Karpas-422 (cell line): Measurements from ENCODE around the gene SLCO4A1. TPM values are rescaled to one million over a fixed set of nuclear protein-coding genes. Genes with fewer than 3 reads are reported as not detected.

Source experiments
- DNase-seq: peaks from one replicate; pipeline ENCODE4 v3.0.0-alpha.2; 2015
- H2AFZ ChIP-seq: fragments of 200-600 bp; sonication (generic); 2 replicates; pipeline ENCODE4 v1.6.1; 2014; ENCODE audit warnings: antibody characterized with exemption, low read length, mixed read lengths
- H3K27ac ChIP-seq: fragments of 200-600 bp; sonication (generic); 2 replicates; pipeline ENCODE4 v1.5.1; 2014; ENCODE audit warnings: mild to moderate bottlenecking, low read length, moderate library complexity
- H3K27me3 ChIP-seq: fragments of 200-600 bp; sonication (generic); 2 replicates; pipeline ENCODE4 v1.6.1; 2014; ENCODE audit warnings: low read length, mixed read lengths
- H3K36me3 ChIP-seq: fragments of 200-600 bp; sonication (generic); 2 replicates; pipeline ENCODE4 v1.6.1; 2014; ENCODE audit warnings: low read length, mixed read lengths; ENCODE audit not compliant: insufficient read depth
- H3K4me1 ChIP-seq: fragments of 200-600 bp; sonication (generic); 2 replicates; pipeline ENCODE4 v1.6.1; 2014; ENCODE audit warnings: mild to moderate bottlenecking, low read length, mixed read lengths
- H3K4me2 ChIP-seq: fragments of 200-600 bp; sonication (generic); 2 replicates; pipeline ENCODE4 v1.6.1; 2014; ENCODE audit warnings: low read length, low read depth, mild to moderate bottlenecking; ENCODE audit not compliant: poor library complexity, severe bottlenecking
- H3K4me3 ChIP-seq: fragments of 200-600 bp; sonication (generic); 2 replicates; pipeline ENCODE4 v1.5.1; 2014; ENCODE audit warnings: mild to moderate bottlenecking, antibody characterized with exemption, low read length, mixed read lengths
- H3K79me2 ChIP-seq: fragments of 200-600 bp; sonication (generic); 2 replicates; pipeline ENCODE4 v1.6.1; 2014; ENCODE audit warnings: mild to moderate bottlenecking, low read length, mixed read lengths
- H3K9ac ChIP-seq: fragments of 200-600 bp; sonication (generic); 2 replicates; pipeline ENCODE4 v1.6.0; 2014; ENCODE audit warnings: low read length
- H3K9me2 ChIP-seq: fragments of 200-600 bp; sonication (generic), shearing (Covaris generic); replicated peaks from 2 replicates; pipeline ENCODE4 v1.6.0; 2014; ENCODE audit warnings: mild to moderate bottlenecking, low read length, moderate library complexity; ENCODE audit not compliant: insufficient read depth
- H3K9me3 ChIP-seq: fragments of 300-700, 200-600 bp; sonication (generic); 2 replicates; pipeline ENCODE4 v1.6.1; 2014; ENCODE audit warnings: low read length, mixed read lengths
- H4K20me1 ChIP-seq: fragments of 200-600 bp; sonication (generic); 2 replicates; pipeline ENCODE4 v1.6.1; 2014; ENCODE audit warnings: mild to moderate bottlenecking, antibody characterized with exemption, low read length, low read depth; ENCODE audit not compliant: insufficient read depth
- total RNA-seq: library from RNA; depleted of rRNA; stranded (reverse); fragments of >200 nt; shearing (Covaris generic); gene quantifications from 2 replicates; pipeline ENCODE4 v1.2.3, GENCODE V29; 2014; ENCODE audit warnings: low replicate concordance

Gene SLCO4A1
- total RNA-seq, 1 experiment from 2014 or later, result not detected

GRCh38 chr20:62653951-62654685 is 11.8 kb downstream of the SLCO4A1 start:
- Histone ChIP-seq H3K9ac (no peak overlapping the region), H2AFZ (no peak overlapping the region), H3K79me2 (no peaks in the 10 kb centered on the region), H4K20me1 (no peaks in the 10 kb centered on the region), H3K9me3 (no peaks in the 10 kb centered on the region), H3K4me3 (no peak overlapping the region), H3K4me1 (peaks cover 5% of the 10 kb centered on the region; the same call in 1 of the 2 replicates), H3K9me2 (no peaks in the 10 kb centered on the region), H3K27ac (no peak overlapping the region), H3K4me2 (no peak overlapping the region), H3K36me3 (no peaks in the 10 kb centered on the region), H3K27me3 (no peaks in the 10 kb centered on the region)
- no peak for DNase-seq

DNA sequence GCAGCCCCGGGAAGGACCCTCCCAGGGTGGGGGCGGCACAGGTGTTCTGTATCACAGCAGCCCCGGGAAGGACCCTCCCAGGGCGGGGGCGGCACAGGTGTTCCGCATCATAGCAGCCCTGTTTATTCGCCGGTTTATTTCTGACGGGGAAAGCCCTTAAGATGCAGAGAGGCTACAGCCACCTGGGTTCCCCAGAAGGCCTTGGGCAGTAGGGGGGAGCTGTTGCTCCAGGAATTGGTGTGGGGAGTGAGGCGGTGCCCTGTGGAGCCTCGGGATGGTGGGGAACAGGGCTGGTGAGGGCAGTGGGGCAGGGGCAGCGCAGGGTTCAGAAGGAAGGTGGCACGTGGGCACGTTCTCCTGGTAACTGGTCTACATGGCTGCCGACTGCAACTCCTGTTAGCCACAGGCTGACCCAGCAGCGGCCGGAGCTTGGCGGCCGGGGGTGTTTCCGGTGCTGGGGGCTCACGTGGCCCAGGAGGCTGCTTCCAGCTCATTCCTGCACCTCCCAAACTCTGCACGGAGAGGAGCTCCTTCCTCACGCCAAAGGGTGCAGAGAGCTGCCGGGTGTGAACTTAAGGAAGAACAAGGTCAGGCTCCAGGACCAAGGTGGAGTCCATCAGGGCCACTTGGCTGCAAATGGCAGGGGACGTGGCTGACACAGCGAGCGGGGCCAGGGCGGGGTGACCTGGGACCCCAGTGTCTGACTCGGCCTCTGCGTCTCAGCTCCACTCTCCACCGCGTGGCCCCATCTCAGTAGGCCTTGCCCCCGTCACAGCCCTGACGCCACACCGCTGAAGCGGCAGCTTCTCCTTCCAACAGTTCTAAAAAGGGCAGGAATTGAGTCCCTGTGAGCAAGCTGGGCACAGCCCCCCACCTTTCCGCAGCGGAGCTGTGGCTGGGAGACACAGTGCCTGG is 13.2 kb downstream of the SLCO4A1 start:
- no peak overlapping the region for H3K4me2 ChIP-seq
- no peak overlapping the region for H3K9ac ChIP-seq
- H3K79me2 ChIP-seq, result no peaks in the 10 kb centered on the region
- H3K4me3 ChIP-seq, result no peak overlapping the region
- no peaks in the 10 kb centered on the region for H3K36me3 ChIP-seq
- H3K27ac ChIP-seq, result no peak overlapping the region
- no peaks in the 10 kb centered on the region for H4K20me1 ChIP-seq
- H2AFZ ChIP-seq, result no peak overlapping the region
- no peaks in the 10 kb centered on the region for H3K27me3 ChIP-seq
- no peaks in the 10 kb centered on the region for H3K9me3 ChIP-seq
- peaks cover 5% of the 10 kb centered on the region; the same call in 1 of the 2 replicates for H3K4me1 ChIP-seq
- DNase-seq, result no peak
- no peaks in the 10 kb centered on the region for H3K9me2 ChIP-seq

- H3K79me2 ChIP-seq, result no peaks in the 10 kb centered on the region
- H3K9me3 ChIP-seq, result no peaks in the 10 kb centered on the region
- H4K20me1 ChIP-seq, result no peaks in the 10 kb centered on the region
- no peak overlapping the region for H2AFZ ChIP-seq
- H3K9me2 ChIP-seq, result no peaks in the 10 kb centered on the region
- H3K4me3 ChIP-seq, result no peak overlapping the region
- H3K27ac ChIP-seq, result no peak overlapping the region
- H3K4me1 ChIP-seq, result peaks cover 5% of the 10 kb centered on the region; the same call in 1 of the 2 replicates
- no peaks in the 10 kb centered on the region for H3K27me3 ChIP-seq
- no peak overlapping the region for H3K4me2 ChIP-seq
- no peak overlapping the region for H3K9ac ChIP-seq
- H3K36me3 ChIP-seq, result no peaks in the 10 kb centered on the region
- DNase-seq, result no peak
Observed at GRCh38 chr20:62656197-62656918, 14.1 kb downstream of the SLCO4A1 start.

- Histone ChIP-seq H3K27me3 (no peaks in the 10 kb centered on the region), H3K36me3 (no peaks in the 10 kb centered on the region), H3K4me1 (peaks cover 1% of the 10 kb centered on the region; the same call in 1 of the 2 replicates), H3K9me2 (no peaks in the 10 kb centered on the region), H3K4me3 (no peak overlapping the region), H3K9me3 (no peaks in the 10 kb centered on the region), H3K4me2 (no peak overlapping the region), H4K20me1 (no peaks in the 10 kb centered on the region), H3K79me2 (no peaks in the 10 kb centered on the region), H2AFZ (no peak overlapping the region), H3K27ac (no peak overlapping the region), H3K9ac (no peak overlapping the region)
- DNase-seq, result no peak
Observed at GRCh38 chr20:62656919-62657588, 14.8 kb downstream of the SLCO4A1 start.

- Histone ChIP-seq H3K9me2 (no peaks in the 10 kb centered on the region), H2AFZ (no peak overlapping the region), H3K9me3 (no peaks in the 10 kb centered on the region), H3K4me1 (no peaks in the 10 kb centered on the region), H3K4me2 (no peak overlapping the region), H3K36me3 (no peaks in the 10 kb centered on the region), H3K27ac (no peak overlapping the region), H3K27me3 (no peaks in the 10 kb centered on the region), H3K79me2 (no peaks in the 10 kb centered on the region), H4K20me1 (no peaks in the 10 kb centered on the region), H3K9ac (no peak overlapping the region), H3K4me3 (no peak overlapping the region)
- no peak for DNase-seq
Observed at GRCh38 chr20:62657589-62657942, 15.3 kb downstream of the SLCO4A1 start.

- Histone ChIP-seq H2AFZ (no peak overlapping the region), H3K9ac (no peak overlapping the region), H3K4me1 (no peaks in the 10 kb centered on the region), H3K27ac (no peak overlapping the region), H3K36me3 (no peaks in the 10 kb centered on the region), H3K9me2 (no peaks in the 10 kb centered on the region), H3K9me3 (no peaks in the 10 kb centered on the region), H3K27me3 (no peaks in the 10 kb centered on the region), H3K4me2 (no peak overlapping the region), H3K4me3 (no peak overlapping the region), H3K79me2 (no peaks in the 10 kb centered on the region), H4K20me1 (no peaks in the 10 kb centered on the region)
- no peak for DNase-seq
Observed at GRCh38 chr20:62657956-62658355, 15.7 kb downstream of the SLCO4A1 start.

DNA sequence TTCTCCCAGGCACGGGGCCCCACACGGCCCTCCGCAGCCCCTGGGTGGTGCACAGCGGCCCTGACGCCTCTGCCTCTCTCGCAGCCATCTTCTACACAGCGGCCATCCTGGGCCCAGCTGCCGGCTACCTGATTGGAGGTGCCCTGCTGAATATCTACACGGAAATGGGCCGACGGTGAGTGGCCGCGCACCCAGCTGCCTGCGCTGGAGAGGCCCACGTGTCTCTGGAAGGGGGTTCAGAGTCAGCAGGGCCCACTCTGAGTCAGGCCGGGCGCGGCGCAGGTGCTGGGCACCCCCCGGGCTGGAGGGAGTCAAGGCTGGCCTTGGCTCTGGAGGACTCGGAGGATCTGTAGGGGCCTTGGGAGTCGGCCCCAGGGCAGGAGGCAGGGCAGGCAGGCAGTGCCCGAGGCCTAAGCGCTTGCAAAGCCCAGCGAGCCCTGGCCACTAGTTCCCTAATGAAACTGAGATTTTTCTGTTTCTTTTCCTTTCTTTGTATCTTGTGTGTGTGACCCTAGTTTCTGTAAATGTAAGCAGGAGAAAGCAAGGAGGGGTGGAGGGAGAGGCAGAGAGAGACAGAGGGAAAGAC is 16.4 kb downstream of the SLCO4A1 start:
- Histone ChIP-seq H2AFZ (no peak overlapping the region), H4K20me1 (no peaks in the 10 kb centered on the region), H3K4me3 (no peak overlapping the region), H3K4me2 (no peak overlapping the region), H3K36me3 (no peaks in the 10 kb centered on the region), H3K4me1 (no peaks in the 10 kb centered on the region), H3K9ac (no peak overlapping the region), H3K9me2 (no peaks in the 10 kb centered on the region), H3K79me2 (no peaks in the 10 kb centered on the region), H3K27me3 (no peaks in the 10 kb centered on the region), H3K27ac (no peak overlapping the region), H3K9me3 (no peaks in the 10 kb centered on the region)
- DNase-seq, result no peak
